CD14-positive monocyte (primary cell): ENCODE data around the gene EIF3B. TPM values are rescaled to one million over a fixed set of nuclear protein-coding genes. Genes with fewer than 3 reads are reported as not detected.
"Not testable (repeated sequence)": the region's sequence is repeated elsewhere in the genome, so short reads cannot be mapped to it uniquely, and the experiment has no call there.

Experiments
- DNase-seq, 3 donors: peaks; one replicate each; pipeline ENCODE4 v3.0.0-alpha.2; 2011 to 2022
- H2AFZ ChIP-seq: 2 replicates; pipeline ENCODE4 v1.6.0; 2012; ENCODE audit warnings: mild to moderate bottlenecking, low read depth, low read length, inconsistent platforms; ENCODE audit not compliant: insufficient read depth, poor library complexity, severe bottlenecking
- H3K27ac ChIP-seq, 2 donors: 1 replicate in 1 of 2; 2 replicates in 1 of 2; pipeline ENCODE4 v1.5.1; 2012 to 2013; ENCODE audit warnings: low read length in 2 of 2, control low read depth in 1 of 2, inconsistent platforms in 1 of 2, low read depth in 1 of 2, mild to moderate bottlenecking in 1 of 2
- H3K27me3 ChIP-seq, 2 donors: one replicate each; pipeline versions ENCODE4 v1.6.0 to v1.6.1; 2011 to 2013; ENCODE audit warnings: low read length in 2 of 2; ENCODE audit not compliant: control insufficient read depth in 2 of 2, insufficient read depth in 2 of 2
- H3K36me3 ChIP-seq, 2 donors: replicated peaks in 1 of 2; 1 replicate in 1 of 2; 2 replicates in 1 of 2; pipeline versions ENCODE4 v1.5.1 to v1.6.1; 2012 to 2013; ENCODE audit warnings: low read length in 2 of 2, control low read depth in 1 of 2, inconsistent platforms in 1 of 2, mild to moderate bottlenecking in 1 of 2; ENCODE audit not compliant: insufficient read depth in 2 of 2, control insufficient read depth in 1 of 2
- H3K4me1 ChIP-seq, 2 donors: 1 replicate in 1 of 2; 2 replicates in 1 of 2; pipeline versions ENCODE4 v1.5.1 to v1.6.1; 2012 to 2013; ENCODE audit warnings: low read length in 2 of 2, control low read depth in 1 of 2, inconsistent platforms in 1 of 2, mild to moderate bottlenecking in 1 of 2, moderate library complexity in 1 of 2; ENCODE audit not compliant: insufficient read depth in 2 of 2, control insufficient read depth in 1 of 2
- H3K4me2 ChIP-seq: replicated peaks from 2 replicates; pipeline ENCODE3; 2012; ENCODE audit warnings: low read length, moderate library complexity, mild to moderate bottlenecking; ENCODE audit not compliant: poor library complexity, severe bottlenecking; ENCODE audit errors: extremely low read depth
- H3K4me3 ChIP-seq, 3 experiments: fragments of 200-600 bp in 1 of 3; sonication (generic) in 1 of 3; replicated peaks in 1 of 3; 1 replicate in 2 of 3; 2 replicates in 1 of 3; pipeline ENCODE4 v1.5.1; 2011 to 2013; ENCODE audit warnings: low read length in 3 of 3, mild to moderate bottlenecking in 3 of 3, control low read depth in 2 of 3, low read depth in 2 of 3, inconsistent platforms in 1 of 3, moderate library complexity in 1 of 3
- H3K79me2 ChIP-seq: 2 replicates; pipeline ENCODE4 v1.6.0; 2012; ENCODE audit warnings: mild to moderate bottlenecking, control low read depth, inconsistent platforms, low read length, moderate library complexity; ENCODE audit not compliant: insufficient read depth
- H3K9ac ChIP-seq: 2 replicates; pipeline ENCODE4 v1.6.0; 2017; ENCODE audit warnings: low read length, mild to moderate bottlenecking; ENCODE audit not compliant: insufficient read depth, poor library complexity, severe bottlenecking
- H3K9me3 ChIP-seq, 2 donors: replicated peaks in 1 of 2; 1 replicate in 1 of 2; 2 replicates in 1 of 2; pipeline versions ENCODE4 v1.5.1 to v1.6.1; 2012 to 2013; ENCODE audit warnings: low read length in 2 of 2, control low read depth in 1 of 2; ENCODE audit not compliant: control insufficient read depth in 1 of 2, insufficient read depth in 1 of 2
- H4K20me1 ChIP-seq: 2 replicates; pipeline ENCODE4 v1.6.0; 2012; ENCODE audit warnings: mild to moderate bottlenecking, low read length, control low read depth, moderate library complexity; ENCODE audit not compliant: insufficient read depth
- H3K27ac Mint-ChIP-seq, 7 donors: one replicate each; pipeline ENCODE4 v1.8.0; 2020; ENCODE audit warnings: mild to moderate bottlenecking in 7 of 7, mixed read lengths in 7 of 7, moderate library complexity in 6 of 7, inconsistent platforms in 2 of 7
- H3K27me3 Mint-ChIP-seq, 3 donors: one replicate each; pipeline ENCODE4 v1.8.0; 2021 to 2022; ENCODE audit warnings: low read depth in 3 of 3, mild to moderate bottlenecking in 3 of 3, mixed read lengths in 3 of 3, moderate library complexity in 3 of 3, inconsistent platforms in 1 of 3
- H3K36me3 Mint-ChIP-seq, 2 donors: one replicate each; pipeline ENCODE4 v1.8.0; 2020; ENCODE audit warnings: mixed read lengths in 2 of 2, inconsistent platforms in 1 of 2, mild to moderate bottlenecking in 1 of 2
- H3K4me1 Mint-ChIP-seq: one replicate; pipeline ENCODE4 v1.8.0; 2020; ENCODE audit warnings: mild to moderate bottlenecking, mixed read lengths
- H3K4me3 Mint-ChIP-seq, 2 donors: one replicate each; pipeline ENCODE4 v1.8.0; 2020; ENCODE audit warnings: mild to moderate bottlenecking in 2 of 2, mixed read lengths in 2 of 2, moderate library complexity in 1 of 2
- H3K9me3 Mint-ChIP-seq, 7 donors: one replicate each; pipeline ENCODE4 v1.8.0; 2020 to 2022; ENCODE audit warnings: mixed read lengths in 7 of 7, mild to moderate bottlenecking in 6 of 7, moderate library complexity in 6 of 7, inconsistent platforms in 2 of 7
- WGBS: methylation state at CpG from one replicate; pipeline ENCODE4 v1.1.5; 2013; ENCODE audit warnings: missing lambda C conversion rate; ENCODE audit not compliant: insufficient coverage; 5-methylcytosine and 5-hydroxymethylcytosine counted together
- intact Hi-C, 2 donors: fragments of 100-400 bp; cut with micrococcal nuclease; formaldehyde crosslinking; loops; one replicate each; pipeline versions ENCODE4 v1.15.0 to v1.15.1; 2023
- polyA plus RNA-seq, 3 donors: library from polyadenylated mRNA; depleted of rRNA in 1 of 3; unstranded in 2 of 3; stranded (reverse) in 1 of 3; fragments of 300-500 nt in 2 of 3; fragments of >200 nt in 1 of 3; fragmentation: Illumina TruSeq in 2 of 3; gene quantifications; 1 replicate in 2 of 3; 2 replicates in 1 of 3; pipeline ENCODE4 v1.2.3, GENCODE V29; 2012 to 2021
- TF ChIP-seq, protein P1 (sequence below): fragments of 200-600 bp; IDR thresholded peaks from one replicate; pipeline ENCODE4 v1.8.0; 2022; ENCODE audit warnings: antibody characterized with exemption, mild to moderate bottlenecking

EIF3B gene
- polyA plus RNA-seq, 3 donors, result 46.0 to 89.1 (median 69.2) TPM

DNA sequence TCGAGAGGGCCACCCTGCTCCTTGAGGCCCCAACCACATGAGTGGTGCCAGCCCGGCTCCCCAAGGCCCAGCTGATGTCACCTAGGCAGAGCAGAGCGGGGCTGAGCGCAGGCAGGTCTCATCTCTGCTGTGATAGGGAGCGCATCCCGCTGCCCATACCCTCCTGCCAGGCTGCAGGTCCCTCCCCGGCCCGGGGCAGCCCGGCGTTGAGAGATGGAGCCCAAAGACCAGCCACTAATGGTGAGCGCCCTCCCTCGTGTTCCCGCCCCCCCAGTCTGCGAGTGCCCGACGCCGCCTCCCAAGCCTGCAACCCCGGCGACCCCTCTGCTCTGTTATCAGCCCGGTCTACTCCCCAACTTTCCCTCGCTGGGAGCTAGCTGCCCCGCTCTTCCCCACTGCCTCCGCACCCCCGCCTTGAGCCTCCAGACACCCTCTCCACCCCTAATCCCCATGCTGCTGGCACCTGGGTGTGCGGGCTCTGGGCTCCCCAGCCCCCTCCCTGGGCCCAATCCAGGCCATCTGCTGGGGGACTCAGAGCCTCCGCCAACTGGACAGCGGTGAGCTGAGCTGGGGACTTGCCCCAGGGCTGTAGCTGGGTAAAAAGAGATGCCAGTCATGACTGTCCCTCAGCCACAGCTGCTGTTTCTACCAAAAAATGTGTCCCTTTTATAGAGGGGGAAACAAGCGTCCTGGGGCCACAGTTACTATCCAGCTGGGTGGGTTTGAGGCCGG is 29.1 kb downstream of the EIF3B start:
- Histone ChIP-seq H3K9me3 (no peaks in the 10 kb centered on the region), H3K27ac (no peak overlapping the region), H3K4me3 (no peak overlapping the region), H3K4me2 (no peak overlapping the region), H3K27me3 (no peaks in the 10 kb centered on the region), H2AFZ (no peak overlapping the region), H4K20me1 (peaks cover 16% of the 10 kb centered on the region), H3K9ac (no peak overlapping the region), H3K79me2 (no peaks in the 10 kb centered on the region), H3K4me1 (no peaks in the 10 kb centered on the region), H3K36me3 (peaks cover 35 to 39% of the 10 kb centered on the region in 2 donors)
- H3K27me3 Mint-ChIP-seq, result peaks cover 0 to 5% (median 3%) of the 10 kb centered on the region in 3 donors
- H3K9me3 Mint-ChIP-seq, result peaks cover 0 to 2% (median 0%) of the 10 kb centered on the region in 7 donors
- H3K36me3 Mint-ChIP-seq, result peaks cover 34 to 41% of the 10 kb centered on the region in 2 donors
- no peak for DNase-seq
- intact Hi-C loops, result no loop called here
- H3K27ac Mint-ChIP-seq, result peak overlapping the region in 1 of 7 donors; percentile 8
- TF ChIP-seq, protein P1, sequence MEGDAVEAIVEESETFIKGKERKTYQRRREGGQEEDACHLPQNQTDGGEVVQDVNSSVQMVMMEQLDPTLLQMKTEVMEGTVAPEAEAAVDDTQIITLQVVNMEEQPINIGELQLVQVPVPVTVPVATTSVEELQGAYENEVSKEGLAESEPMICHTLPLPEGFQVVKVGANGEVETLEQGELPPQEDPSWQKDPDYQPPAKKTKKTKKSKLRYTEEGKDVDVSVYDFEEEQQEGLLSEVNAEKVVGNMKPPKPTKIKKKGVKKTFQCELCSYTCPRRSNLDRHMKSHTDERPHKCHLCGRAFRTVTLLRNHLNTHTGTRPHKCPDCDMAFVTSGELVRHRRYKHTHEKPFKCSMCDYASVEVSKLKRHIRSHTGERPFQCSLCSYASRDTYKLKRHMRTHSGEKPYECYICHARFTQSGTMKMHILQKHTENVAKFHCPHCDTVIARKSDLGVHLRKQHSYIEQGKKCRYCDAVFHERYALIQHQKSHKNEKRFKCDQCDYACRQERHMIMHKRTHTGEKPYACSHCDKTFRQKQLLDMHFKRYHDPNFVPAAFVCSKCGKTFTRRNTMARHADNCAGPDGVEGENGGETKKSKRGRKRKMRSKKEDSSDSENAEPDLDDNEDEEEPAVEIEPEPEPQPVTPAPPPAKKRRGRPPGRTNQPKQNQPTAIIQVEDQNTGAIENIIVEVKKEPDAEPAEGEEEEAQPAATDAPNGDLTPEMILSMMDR, result no peak
- 91% methylated on average over 28 of the region's 29 CpGs for WGBS
- H3K4me3 Mint-ChIP-seq, result no peak overlapping the region
- no peaks in the 10 kb centered on the region for H3K4me1 Mint-ChIP-seq

DNA sequence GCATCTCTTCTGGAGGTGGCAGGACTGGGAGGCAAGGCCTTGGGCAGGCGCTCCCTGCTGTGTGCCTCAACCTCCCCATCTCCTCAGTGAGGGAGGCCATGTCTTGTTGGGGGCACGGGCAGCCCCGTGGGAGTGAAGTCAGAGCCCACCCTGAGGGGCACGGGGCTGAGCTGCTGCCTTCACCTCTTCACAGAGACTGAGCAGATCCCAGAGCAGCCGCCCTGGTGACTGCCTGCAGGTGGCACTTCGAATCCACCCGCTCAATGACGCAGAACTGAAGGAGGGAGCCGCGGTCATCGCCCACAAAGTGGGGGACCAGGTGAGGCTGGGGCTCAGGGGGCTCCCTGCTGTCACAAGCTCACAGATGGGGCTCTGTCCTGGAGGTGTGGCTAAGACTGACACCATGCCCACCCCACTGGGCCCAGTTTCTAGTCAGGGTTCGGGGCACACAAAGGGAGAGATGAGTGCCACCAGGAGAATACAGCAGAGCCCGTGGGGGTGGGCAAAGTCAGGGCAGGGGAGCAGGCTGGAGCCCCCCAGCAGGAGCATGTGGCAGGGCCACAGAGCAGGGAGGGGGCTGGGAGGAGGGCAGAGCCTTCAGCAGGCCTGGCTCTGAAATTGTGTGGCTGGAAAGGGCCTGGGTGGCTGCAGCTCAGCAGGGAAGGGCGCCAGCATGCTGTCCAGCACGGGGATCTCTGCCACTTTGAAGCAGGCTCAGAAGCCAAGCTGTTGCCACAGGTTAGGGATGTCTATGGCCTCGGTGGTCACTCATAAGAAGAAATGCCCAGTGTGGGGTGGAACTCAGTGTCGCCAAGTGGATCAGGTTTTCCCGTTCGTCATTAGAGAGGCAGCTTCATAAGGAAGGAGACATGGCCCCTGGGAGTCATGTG is 30.0 kb downstream of the EIF3B start:
- no peak overlapping the region for H3K27ac ChIP-seq
- H3K27ac Mint-ChIP-seq, result peak overlapping the region in 1 of 7 donors; percentile 63
- H3K4me1 ChIP-seq, result no peaks in the 10 kb centered on the region
- no peak overlapping the region for H3K9ac ChIP-seq
- no peaks in the 10 kb centered on the region for H3K9me3 ChIP-seq
- H3K36me3 ChIP-seq, result peaks cover 26 to 30% of the 10 kb centered on the region in 2 donors
- H3K9me3 Mint-ChIP-seq, result peaks cover 0 to 2% (median 0%) of the 10 kb centered on the region in 7 donors
- peaks cover 4% of the 10 kb centered on the region for H3K4me1 Mint-ChIP-seq
- H3K4me2 ChIP-seq, result no peak overlapping the region
- 73% methylated on average over 19 of the region's 19 CpGs for whole genome bisulfite sequencing
- peaks cover 0 to 10% (median 3%) of the 10 kb centered on the region in 3 donors for H3K27me3 Mint-ChIP-seq
- H3K4me3 ChIP-seq, result no peak overlapping the region
- no peaks in the 10 kb centered on the region for H3K27me3 ChIP-seq
- intact Hi-C loops, result no loop called here
- H3K79me2 ChIP-seq, result no peaks in the 10 kb centered on the region
- peaks cover 7% of the 10 kb centered on the region for H4K20me1 ChIP-seq
- no peak overlapping the region for H2AFZ ChIP-seq
- TF ChIP-seq, protein P1, result no peak
- H3K36me3 Mint-ChIP-seq, result peaks cover 25 to 32% of the 10 kb centered on the region in 2 donors
- no peak for DNase-seq
- no peak overlapping the region for H3K4me3 Mint-ChIP-seq

DNA sequence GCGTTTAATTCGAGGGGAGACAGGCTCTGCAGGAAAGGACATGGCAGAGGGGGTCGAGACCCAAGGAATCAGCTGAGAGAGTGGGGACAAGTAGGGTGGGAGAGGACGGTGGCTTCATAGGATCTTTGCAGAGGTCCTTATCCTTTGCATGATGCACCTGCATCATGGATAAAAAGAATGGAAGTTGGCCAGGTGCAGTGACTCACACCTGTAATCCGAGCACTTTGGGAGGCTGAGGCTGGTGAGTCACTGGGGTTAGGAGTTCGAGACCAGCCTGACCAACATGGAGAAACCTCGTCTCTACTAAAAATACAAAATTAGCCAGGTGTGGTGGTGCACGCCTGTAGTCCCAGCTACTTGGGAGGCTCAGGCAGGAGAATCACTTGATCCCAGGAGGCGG is 31.5 kb downstream of the EIF3B start:
- H2AFZ ChIP-seq, H3K27ac Mint-ChIP-seq, H3K27me3 ChIP-seq, H3K4me3 ChIP-seq, H3K4me2 ChIP-seq, H3K27ac ChIP-seq, H3K9me3 ChIP-seq, H4K20me1 ChIP-seq, H3K79me2 ChIP-seq, H3K9ac ChIP-seq, DNase-seq, H3K4me3 Mint-ChIP-seq, H3K9me3 Mint-ChIP-seq, H3K4me1 ChIP-seq, intact Hi-C loops: not testable (repeated sequence)
- WGBS, result 97% methylated on average over 4 of the region's 9 CpGs
- Mint-ChIP-seq H3K36me3 (peaks cover 11 to 16% of the 10 kb centered on the region in 2 donors), H3K4me1 (peaks cover 15% of the 10 kb centered on the region), H3K27me3 (peaks cover 0 to 17% (median 3%) of the 10 kb centered on the region in 3 donors)
- H3K36me3 ChIP-seq, result peaks cover 11 to 15% of the 10 kb centered on the region in 2 donors
